ENCODE data around the gene AGAP4. TPM values are rescaled to one million over a fixed set of nuclear protein-coding genes. Genes with fewer than 3 reads are reported as not detected.
A peak's percentile ranks its signal among the peaks of the same experiment; 100 is the strongest.
"Not testable (repeated sequence)": the region's sequence is repeated elsewhere in the genome, so short reads cannot be mapped to it uniquely, and the experiment has no call there.

The AGAP4 gene
- total RNA-seq (2014; rRNA removed; shearing (Covaris generic)) = 13.0 and 15.9 TPM in 2 replicates

DNA sequence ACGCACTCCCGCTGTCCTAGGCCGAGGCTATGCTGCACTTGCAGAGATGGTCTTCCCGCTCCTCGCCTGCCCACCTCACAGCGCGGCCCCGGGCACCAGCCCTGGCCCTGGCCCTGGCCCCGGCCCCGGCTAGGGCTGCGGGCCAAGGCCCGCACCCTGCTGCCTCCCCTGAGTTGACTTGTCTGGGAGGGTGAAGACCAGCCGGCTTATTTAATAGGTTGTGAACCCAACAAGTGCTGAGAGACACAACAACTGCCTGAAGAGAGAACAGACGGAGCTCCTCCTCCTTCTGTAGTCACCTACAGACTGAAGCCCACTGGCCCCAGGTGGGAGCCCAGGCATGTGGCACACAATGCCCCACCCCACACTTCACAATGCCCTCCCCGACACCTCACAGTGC is at the start of gene AGAP4:
Gene AGAP4, minus strand, starts transcription at position 101 of the 400 bp plus-strand sequence. CDS start 153 bp downstream, outside the sequence.
- not testable (repeated sequence) for H3K4me1 ChIP-seq (replicated peaks); H3K36me3 ChIP-seq; DNase-seq (ENCODE audit: low read depth in 1 of 2, low spot score in 2 of 2); H3K27me3 ChIP-seq (replicated peaks); H3K4me3 ChIP-seq; H3K27ac ChIP-seq; H3K9me3 ChIP-seq (replicated peaks)

DNA sequence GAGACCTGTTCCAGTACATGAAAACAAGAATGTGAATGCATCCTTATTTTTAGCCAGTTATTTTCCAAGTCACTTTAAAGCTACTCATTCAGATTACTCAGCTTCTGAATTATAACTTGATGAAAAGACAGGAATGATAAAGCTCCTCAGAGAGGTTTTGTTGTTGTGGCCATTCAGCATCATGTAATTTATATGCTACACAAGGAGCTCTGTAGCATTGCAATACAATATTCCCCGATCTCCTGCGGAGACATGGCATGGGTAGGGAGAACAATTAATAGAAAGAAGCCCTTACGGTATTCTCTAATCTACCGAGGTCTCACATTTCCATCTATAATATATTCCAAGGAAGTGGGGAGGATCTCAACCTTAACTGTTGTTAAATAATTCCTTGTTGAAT is 43.4 kb upstream of the AGAP4 start:
- not testable (repeated sequence) for H3K9me3 ChIP-seq (replicated peaks); DNase-seq (ENCODE audit: low read depth in 1 of 2, low spot score in 2 of 2); H3K4me1 ChIP-seq (replicated peaks); H3K36me3 ChIP-seq; H3K4me3 ChIP-seq; H3K27ac ChIP-seq; H3K27me3 ChIP-seq (replicated peaks)

- not testable (repeated sequence) for H3K27me3 ChIP-seq (replicated peaks); H3K9me3 ChIP-seq (replicated peaks); DNase-seq (ENCODE audit: low read depth in 1 of 2, low spot score in 2 of 2); H3K4me1 ChIP-seq (replicated peaks); H3K27ac ChIP-seq; H3K36me3 ChIP-seq; H3K4me3 ChIP-seq
These were observed 42.4 kb upstream of the AGAP4 start for GRCh38 chr10:45889539-45890230.

GRCh38 chr10:45882880-45883279 is 35.6 kb upstream of the AGAP4 start:
- not testable (repeated sequence) for H3K4me3 ChIP-seq; H3K27me3 ChIP-seq (replicated peaks); H3K27ac ChIP-seq

DNA sequence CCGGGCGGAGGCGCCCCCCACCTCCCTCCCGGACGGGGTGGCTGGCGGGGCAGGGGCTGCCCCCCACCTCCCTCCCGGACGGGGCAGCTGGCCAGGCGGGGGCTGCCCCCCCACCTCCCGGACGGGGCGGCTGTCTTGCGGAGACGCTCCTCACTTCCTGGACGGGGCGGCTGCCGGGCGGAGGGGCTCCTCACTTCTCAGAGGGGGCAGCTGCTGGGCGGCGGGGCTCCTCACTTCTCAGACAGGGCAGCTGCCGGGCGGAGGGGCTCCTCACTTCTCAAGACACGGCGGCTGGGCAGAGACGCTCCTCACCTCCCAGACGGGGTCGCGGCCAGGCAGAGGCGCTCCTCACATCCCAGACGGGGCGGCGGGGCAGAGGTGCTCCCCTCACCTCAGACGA is 18.1 kb upstream of the AGAP4 start:
- H3K27me3 ChIP-seq (replicated peaks); H3K4me1 ChIP-seq (replicated peaks); H3K36me3 ChIP-seq; H3K4me3 ChIP-seq; H3K9me3 ChIP-seq (replicated peaks); H3K27ac ChIP-seq: not testable (repeated sequence)
- DNase-seq (ENCODE audit: low read depth in 1 of 2, low spot score in 2 of 2) = peak in 1 of 2 experiments; percentile 38

More at GRCh38 chr10:45882880-45883279, 35.6 kb upstream of the AGAP4 start:
- H3K36me3 ChIP-seq; H3K4me1 ChIP-seq (replicated peaks); H3K9me3 ChIP-seq (replicated peaks): not testable (repeated sequence)
- DNase-seq (ENCODE audit: low read depth in 1 of 2, low spot score in 2 of 2) = peak in 1 of 2 experiments; percentile 4

DNA sequence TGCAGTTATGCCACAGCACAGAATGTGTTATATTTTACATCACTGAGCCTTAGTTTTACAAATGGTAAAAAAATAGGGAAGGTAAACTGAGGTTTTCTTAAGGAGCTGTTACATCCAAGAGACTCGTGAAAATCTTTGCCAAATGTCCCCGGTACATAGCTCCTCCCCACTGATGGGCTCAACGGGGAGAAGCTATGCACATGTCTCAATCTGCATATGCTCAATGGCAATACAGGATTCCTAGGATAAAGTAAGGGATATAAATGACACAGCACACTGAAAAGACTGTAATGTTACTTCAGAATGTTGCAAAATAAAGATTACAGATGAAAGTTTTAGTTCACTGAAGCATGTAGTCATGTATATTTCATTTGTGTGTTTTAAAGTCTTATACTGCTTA is 17.0 kb upstream of the AGAP4 start:
- H3K4me1 ChIP-seq (replicated peaks); H3K4me3 ChIP-seq; H3K9me3 ChIP-seq (replicated peaks); H3K27me3 ChIP-seq (replicated peaks); DNase-seq (ENCODE audit: low read depth in 1 of 2, low spot score in 2 of 2); H3K36me3 ChIP-seq; H3K27ac ChIP-seq: not testable (repeated sequence)

- H3K36me3 ChIP-seq; H3K27me3 ChIP-seq (replicated peaks); H3K4me1 ChIP-seq (replicated peaks); H3K27ac ChIP-seq; DNase-seq (ENCODE audit: low read depth in 1 of 2, low spot score in 2 of 2); H3K9me3 ChIP-seq (replicated peaks); H3K4me3 ChIP-seq: not testable (repeated sequence)
These were observed 16.3 kb upstream of the AGAP4 start for GRCh38 chr10:45863632-45864031.

- not testable (repeated sequence) for H3K27ac ChIP-seq; H3K4me3 ChIP-seq; H3K27me3 ChIP-seq (replicated peaks); H3K36me3 ChIP-seq; H3K4me1 ChIP-seq (replicated peaks); DNase-seq (ENCODE audit: low read depth in 1 of 2, low spot score in 2 of 2); H3K9me3 ChIP-seq (replicated peaks)
These were observed 10.6 kb upstream of the AGAP4 start for GRCh38 chr10:45857931-45858330.

GRCh38 chr10:45848467-45848866 is 1.2 kb upstream of the AGAP4 start:
- H3K27me3 ChIP-seq (replicated peaks); H3K9me3 ChIP-seq (replicated peaks); H3K4me3 ChIP-seq; H3K27ac ChIP-seq; H3K4me1 ChIP-seq (replicated peaks); DNase-seq (ENCODE audit: low read depth in 1 of 2, low spot score in 2 of 2); H3K36me3 ChIP-seq: not testable (repeated sequence)

DNA sequence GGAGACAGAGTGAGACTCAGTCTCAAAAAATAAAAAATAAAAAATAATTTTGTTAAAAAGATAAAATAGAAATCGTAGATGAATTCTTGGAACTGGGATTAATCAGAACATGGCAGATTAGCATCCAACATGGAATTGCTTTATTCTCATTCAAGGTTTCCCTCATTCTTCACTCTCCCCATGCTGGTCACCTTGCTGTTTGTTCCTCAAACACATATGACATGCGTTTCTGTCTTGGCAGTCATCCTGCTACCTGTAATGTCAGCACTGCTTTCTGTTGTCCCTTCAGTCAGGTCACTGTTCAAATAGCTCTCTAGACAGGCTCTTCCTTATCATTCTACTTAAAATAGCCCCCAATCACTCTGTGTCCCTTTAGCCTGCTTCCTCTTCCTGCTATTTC is 24.4 kb downstream of the AGAP4 start:
- not testable (repeated sequence) for H3K4me1 ChIP-seq (replicated peaks); H3K27ac ChIP-seq; H3K9me3 ChIP-seq (replicated peaks); H3K36me3 ChIP-seq; H3K4me3 ChIP-seq; DNase-seq (ENCODE audit: low read depth in 1 of 2, low spot score in 2 of 2); H3K27me3 ChIP-seq (replicated peaks)

DNA sequence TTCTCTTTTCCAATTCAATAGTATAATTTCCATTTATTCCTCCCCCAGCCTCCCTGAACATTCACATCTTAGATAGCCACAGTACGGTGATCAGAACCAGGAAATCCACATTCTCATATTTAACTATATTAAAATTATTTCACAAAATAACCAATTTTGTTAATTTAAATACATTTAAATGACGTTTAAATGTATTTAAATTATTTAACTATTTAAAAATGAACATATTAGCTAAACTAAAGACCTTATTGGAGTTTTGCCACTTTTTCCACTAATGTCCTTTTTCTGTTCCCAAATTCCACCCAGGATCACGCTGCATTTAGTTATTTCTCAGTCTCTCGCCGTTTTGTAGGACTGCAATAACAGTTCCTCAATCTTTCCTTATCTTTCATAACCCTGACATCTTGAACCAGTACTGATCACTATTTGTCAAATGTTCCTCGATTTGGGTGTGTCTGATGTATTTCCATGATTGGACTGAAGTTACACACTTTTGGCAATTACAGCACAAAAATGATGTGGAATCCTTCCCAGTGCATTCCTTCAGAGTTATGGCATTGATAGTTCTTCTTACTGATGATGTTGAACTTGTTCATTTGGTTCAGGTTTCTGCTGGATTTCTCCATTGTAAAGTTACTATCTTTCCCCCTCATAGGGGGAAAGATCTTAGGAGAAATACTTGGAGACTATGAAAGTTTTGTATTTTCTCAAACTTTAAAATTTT is 27.0 kb downstream of the AGAP4 start:
- H3K9me3 ChIP-seq (replicated peaks); H3K27ac ChIP-seq; H3K4me3 ChIP-seq; H3K4me1 ChIP-seq (replicated peaks); DNase-seq (ENCODE audit: low read depth in 1 of 2, low spot score in 2 of 2); H3K27me3 ChIP-seq (replicated peaks); H3K36me3 ChIP-seq: not testable (repeated sequence)

- no peaks in the 10 kb centered on the region for H3K27me3 ChIP-seq (replicated peaks)
- H3K9me3 ChIP-seq (replicated peaks) = no peaks in the 10 kb centered on the region; the same call in 1 of the 2 replicates
- H3K4me3 ChIP-seq = no peak overlapping the region
- DNase-seq (ENCODE audit: low read depth in 1 of 2, low spot score in 2 of 2) = no peak
- H3K27ac ChIP-seq = no peak overlapping the region
- peaks cover 3% of the 10 kb centered on the region for H3K4me1 ChIP-seq (replicated peaks)
- H3K36me3 ChIP-seq = no peaks in the 10 kb centered on the region
These were observed 27.7 kb downstream of the AGAP4 start for GRCh38 chr10:45819552-45819951.

DNA sequence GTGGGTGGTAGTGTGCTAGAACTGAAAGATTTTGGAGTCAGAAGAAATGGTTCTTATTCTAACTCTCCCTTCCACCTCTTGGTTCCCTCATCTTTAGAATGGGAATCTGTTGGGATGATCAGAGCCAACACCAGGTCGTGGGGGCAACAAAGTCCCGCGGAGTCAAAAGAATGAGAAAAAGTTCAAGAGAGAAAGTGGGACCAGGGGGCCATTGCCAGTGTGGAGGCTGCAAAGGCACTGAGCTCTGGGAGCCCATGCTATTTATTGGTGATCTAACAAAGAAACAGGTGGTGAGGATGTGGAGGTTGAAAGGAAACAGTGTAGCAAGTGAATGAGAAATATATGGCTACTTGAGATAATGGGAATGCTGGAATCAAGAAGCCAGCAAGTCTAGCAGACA is 29.4 kb downstream of the AGAP4 start:
- DNase-seq (ENCODE audit: low read depth in 1 of 2, low spot score in 2 of 2) = no peak
- Histone ChIP-seq H3K4me3 (no peak overlapping the region), H3K36me3 (no peaks in the 10 kb centered on the region), H3K4me1 (replicated peaks) (peaks cover 6% of the 10 kb centered on the region), H3K9me3 (replicated peaks) (no peaks in the 10 kb centered on the region; the same call in 1 of the 2 replicates), H3K27ac (no peak overlapping the region), H3K27me3 (replicated peaks) (no peaks in the 10 kb centered on the region)

DNA sequence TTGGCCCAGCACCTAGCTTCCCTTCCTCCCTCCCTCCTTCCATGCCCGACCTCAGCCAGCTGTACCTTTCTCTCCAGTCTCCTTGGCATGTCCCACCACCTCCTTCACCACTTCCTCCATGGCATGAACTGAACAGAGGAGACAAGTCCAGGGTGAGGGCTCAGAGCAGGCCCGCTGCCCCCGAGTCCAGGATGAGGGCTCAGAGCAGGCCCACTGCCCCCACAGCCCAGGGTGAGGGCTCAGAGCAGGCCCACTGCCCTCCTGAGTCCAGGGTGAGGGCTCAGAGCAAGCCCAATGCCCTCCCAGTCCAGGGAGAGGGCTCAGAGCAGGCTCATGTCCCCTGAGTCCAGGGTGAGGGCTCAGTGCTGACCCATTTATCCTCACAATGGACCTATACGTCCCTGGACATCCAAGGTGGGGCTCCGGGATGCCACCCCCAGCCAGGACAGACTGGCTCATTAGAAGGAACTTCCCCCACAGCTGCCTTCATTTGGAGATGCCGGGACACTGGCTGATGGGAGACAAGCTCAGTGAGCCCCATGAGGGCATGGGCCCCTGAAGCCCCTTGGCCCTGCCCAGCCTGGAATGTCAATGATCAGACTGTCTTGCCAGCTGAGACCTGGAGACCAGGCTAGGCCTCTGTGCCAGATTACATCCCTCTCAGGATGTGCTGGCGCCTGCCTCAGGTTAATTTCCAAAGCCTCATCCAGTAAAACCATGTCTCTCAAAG is 30.0 kb downstream of the AGAP4 start:
- no peaks in the 10 kb centered on the region for H3K27me3 ChIP-seq (replicated peaks)
- H3K4me1 ChIP-seq (replicated peaks) = peaks cover 6% of the 10 kb centered on the region
- H3K36me3 ChIP-seq = no peaks in the 10 kb centered on the region
- no peak for DNase-seq (ENCODE audit: low read depth in 1 of 2, low spot score in 2 of 2)
- H3K9me3 ChIP-seq (replicated peaks) = no peaks in the 10 kb centered on the region; the same call in 1 of the 2 replicates
- H3K27ac ChIP-seq = no peak overlapping the region
- no peak overlapping the region for H3K4me3 ChIP-seq

Data from SJSA1 (cell line).